Endothelial cell of umbilical vein (primary cell): Measurements from ENCODE around the gene ANAPC7. TPM values are rescaled to one million over a fixed set of nuclear protein-coding genes. Genes with fewer than 3 reads are reported as not detected.

Experiments
- BruUV-seq: library from RNA; stranded (reverse); fragments of 400-500 nt; replicated peaks from 2 replicates; lab custom pipeline; 2021; lab: Mats Ljungman, UMichigan
- CTCF ChIA-PET: fragments of 300-600, 350-600 bp; sonication (Branson Sonifier 250); formaldehyde crosslinking; loops from one replicate; lab custom pipeline; 2021; ENCODE audit warnings: antibody characterized with exemption, inconsistent platforms; lab: Charles Lee
- POLR2A ChIA-PET: fragments of 300-600, 350-600 bp; sonication (Branson Sonifier 250); formaldehyde crosslinking; loops from one replicate; lab custom pipeline; 2021; ENCODE audit warnings: antibody characterized with exemption, inconsistent platforms; lab: Charles Lee
- DNase-seq: peaks from one replicate; pipeline ENCODE4 v3.0.0-alpha.2; 2011; ENCODE audit warnings: low read depth, low spot score
- FAIRE-seq: peaks from 2 replicates; lab custom pipeline; 2011; peaks lifted over from hg19 to GRCh38; lab: Jason Lieb, UNC
- H2AFZ ChIP-seq: 2 replicates; pipeline ENCODE4 v1.6.0; 2012; ENCODE audit warnings: low read depth, low read length, control low read depth, inconsistent platforms
- H3K27ac ChIP-seq: 2 replicates; pipeline ENCODE4 v1.5.1; 2011; ENCODE audit warnings: low read depth, mild to moderate bottlenecking, control low read depth, low read length, moderate library complexity; ENCODE audit not compliant: insufficient read depth
- H3K27me3 ChIP-seq, 2 experiments: 2 replicates each; pipeline versions ENCODE4 v1.6.0 to v1.6.1; 2011; ENCODE audit warnings: low read length in 2 of 2, mixed read lengths in 1 of 2; ENCODE audit not compliant: control insufficient read depth in 2 of 2, insufficient read depth in 2 of 2
- H3K36me3 ChIP-seq, 2 experiments: 2 replicates in 1 of 2; 3 replicates in 1 of 2; pipeline ENCODE4 v1.5.1; 2011; ENCODE audit warnings: low read length in 2 of 2, mild to moderate bottlenecking in 1 of 2, moderate library complexity in 1 of 2; ENCODE audit not compliant: control insufficient read depth in 2 of 2, insufficient read depth in 2 of 2; ENCODE audit errors: extremely low read depth in 1 of 2
- H3K4me1 ChIP-seq: 3 replicates; pipeline ENCODE4 v1.5.1; 2011; ENCODE audit warnings: mild to moderate bottlenecking, low read length; ENCODE audit not compliant: control insufficient read depth, insufficient read depth; ENCODE audit errors: extremely low read depth
- H3K4me2 ChIP-seq: 2 replicates; pipeline ENCODE4 v1.6.1; 2011; ENCODE audit warnings: low read length, control low read depth, mixed read lengths; ENCODE audit not compliant: insufficient read depth
- H3K4me3 ChIP-seq, 3 experiments: fragments of 200-600 bp in 1 of 3; sonication (generic), shearing (Covaris generic) in 1 of 3; replicated peaks in 1 of 3; 2 replicates each; pipeline ENCODE4 v1.5.1; 2011 to 2016; ENCODE audit warnings: control low read depth in 3 of 3, low read length in 3 of 3, mild to moderate bottlenecking in 2 of 3, inconsistent platforms in 1 of 3, low read depth in 1 of 3, moderate library complexity in 1 of 3; ENCODE audit not compliant: insufficient read depth in 1 of 3
- H3K79me2 ChIP-seq: 2 replicates; pipeline ENCODE4 v1.6.0; 2012; ENCODE audit warnings: low read length, inconsistent platforms; ENCODE audit not compliant: control insufficient read depth, insufficient read depth
- H3K9ac ChIP-seq: replicated peaks from 2 replicates; pipeline ENCODE3; 2011; ENCODE audit warnings: low read length, control low read depth; ENCODE audit not compliant: insufficient read depth; ENCODE audit errors: extremely low read depth
- H3K9me1 ChIP-seq: replicated peaks from 3 replicates; pipeline ENCODE4 v1.6.0; 2011; ENCODE audit warnings: mild to moderate bottlenecking, low read length; ENCODE audit not compliant: control insufficient read depth, insufficient read depth; ENCODE audit errors: extremely low read depth
- H3K9me3 ChIP-seq: replicated peaks from 2 replicates; pipeline ENCODE4 v1.5.1; 2012; ENCODE audit warnings: low read length, inconsistent platforms; ENCODE audit not compliant: control insufficient read depth, insufficient read depth
- H4K20me1 ChIP-seq: replicated peaks from 2 replicates; pipeline ENCODE3; 2011; ENCODE audit warnings: mild to moderate bottlenecking, low read length; ENCODE audit not compliant: control insufficient read depth, insufficient read depth; ENCODE audit errors: extremely low read depth
- EZH2 ChIP-seq: IDR thresholded peaks from 2 replicates; pipeline ENCODE4 v1.6.1; 2012; ENCODE audit warnings: borderline replicate concordance, low read depth, mild to moderate bottlenecking, moderate library complexity, low read length, inconsistent platforms; ENCODE audit not compliant: severe bottlenecking
- FOS ChIP-seq: IDR thresholded peaks from 2 replicates; pipeline ENCODE4 v1.6.1; 2011; ENCODE audit warnings: mild to moderate bottlenecking, low read length, moderate library complexity, borderline replicate concordance; ENCODE audit not compliant: insufficient read depth
- GATA2 ChIP-seq: IDR thresholded peaks from 2 replicates; pipeline ENCODE4 v1.7.0; 2011; ENCODE audit warnings: low read depth, mild to moderate bottlenecking, moderate library complexity, mixed read lengths, low read length; ENCODE audit not compliant: insufficient read length, insufficient read depth
- JUN ChIP-seq: IDR thresholded peaks from 2 replicates; pipeline ENCODE4 v1.6.1; 2011; ENCODE audit warnings: borderline replicate concordance, low read depth; ENCODE audit not compliant: insufficient read length, insufficient read depth
- MYC ChIP-seq: IDR thresholded peaks from one replicate; pipeline ENCODE4 v1.6.1; 2011; ENCODE audit warnings: mild to moderate bottlenecking, low read depth, low read length
- POLR2A ChIP-seq: IDR thresholded peaks from 2 replicates; pipeline ENCODE4 v1.6.1; 2012; ENCODE audit warnings: low read depth, mild to moderate bottlenecking, control low read depth, low read length
- POLR2AphosphoS5 ChIP-seq: IDR thresholded peaks from 2 replicates; pipeline ENCODE4 v1.6.1; 2012; ENCODE audit warnings: low read depth, mild to moderate bottlenecking, control low read depth, low read length, moderate library complexity; ENCODE audit not compliant: insufficient read depth
- dilution Hi-C: fragments of 300-500 bp; cut with MboI; formaldehyde crosslinking; loops from one replicate; pipeline ENCODE4 v1.15.0; 2019; ENCODE audit warnings: low sequenced_read_pairs; ENCODE audit not compliant: extremely low pct_ligation_motif_present
- intact Hi-C: fragments of 100-400 bp; cut with micrococcal nuclease; formaldehyde crosslinking; loops from one replicate; pipeline ENCODE4 v1.10.0; 2022
- polyA plus RNA-seq, 4 experiments: library from polyadenylated mRNA; depleted of rRNA in 3 of 4; stranded (reverse) in 3 of 4; unstranded in 1 of 4; fragments of >200 nt; gene quantifications; 2 replicates each; pipeline versions ENCODE4 v1.2.1 to v1.2.3, GENCODE V29; 2011 to 2012; ENCODE audit warnings: missing spikeins in 1 of 4
- total RNA-seq: library from RNA; stranded (reverse); gene quantifications from 2 replicates; pipeline ENCODE4 v1.2.3, GENCODE V29; 2021
- TF ChIP-seq, protein P1 (sequence below): IDR thresholded peaks from 2 replicates; pipeline ENCODE4 v1.6.1; 2011; ENCODE audit not compliant: insufficient read depth, insufficient read length
- TF ChIP-seq, protein P2 (sequence below), 2 donors: IDR thresholded peaks; 1 replicate in 1 of 2; 2 replicates in 1 of 2; pipeline ENCODE4 v1.5.1; 2011; ENCODE audit warnings: low read length in 2 of 2, mild to moderate bottlenecking in 2 of 2, moderate library complexity in 2 of 2, control low read depth in 1 of 2, inconsistent platforms in 1 of 2, low read depth in 1 of 2; ENCODE audit not compliant: insufficient read depth in 1 of 2; ENCODE audit errors: extremely low read depth in 1 of 2

The ANAPC7 gene
- total and polyA plus RNA-seq, 2 donors (not counting 3 experiments of a cell fraction or from before 2014, with no cell fraction given), result 54.2 to 89.0 TPM

DNA sequence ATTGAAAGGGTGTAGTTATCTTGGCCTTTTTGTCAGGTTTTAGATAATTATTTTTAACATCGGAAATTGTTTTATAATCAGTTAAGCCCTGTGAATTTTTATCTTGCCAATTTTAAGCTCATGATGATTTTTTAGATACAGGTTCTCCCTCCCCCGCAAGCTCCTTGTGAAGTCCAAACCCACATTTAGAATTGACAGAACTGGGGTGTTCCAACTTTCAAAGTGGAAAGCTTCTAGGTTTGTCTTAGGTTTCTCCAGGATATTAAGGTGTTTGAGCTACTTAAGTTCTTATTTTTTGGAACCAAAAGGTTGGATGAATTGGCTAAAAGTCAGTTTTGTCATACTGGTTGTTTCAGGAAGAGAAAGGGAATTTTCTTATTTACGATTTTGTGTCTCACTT is 73.4 kb downstream of the ANAPC7 start:
- Histone ChIP-seq H3K9me1 (no peaks in the 10 kb centered on the region), H3K4me2 (no peak overlapping the region), H3K27ac (no peak overlapping the region), H2AFZ (no peak overlapping the region), H3K9me3 (no peaks in the 10 kb centered on the region), H3K9ac (no peak overlapping the region), H3K4me1 (no peaks in the 10 kb centered on the region), H3K79me2 (peaks cover 74% of the 10 kb centered on the region), H3K36me3 (peaks cover 27 to 33% of the 10 kb centered on the region in 2 experiments), H3K27me3 (no peaks in the 10 kb centered on the region), H4K20me1 (no peaks in the 10 kb centered on the region), H3K4me3 (no peak overlapping the region)
- no TSS peak for BruUV-seq
- FAIRE-seq (no peak), DNase-seq (no peak)
- ChIA-PET POLR2A (interaction anchor here (0.5 kb wide), 1 partner anchor 45 kb away, joined by 7 read pairs; no protein-coding TSS in a partner anchor), CTCF (interaction anchor here (1.4 to 2.1 kb wide), 4 partner anchors 9 to 102 kb away, joined by 4 to 7 read pairs (median 4); no protein-coding TSS in a partner anchor)
- dilution Hi-C loops, result no loop called here
- no peak for TF ChIP-seq FOS
- no peak for TF ChIP-seq GATA2
- TF ChIP-seq POLR2AphosphoS5, result no peak
- no peak for TF ChIP-seq MYC
- TF ChIP-seq EZH2, result no peak
- TF ChIP-seq, protein P1, sequence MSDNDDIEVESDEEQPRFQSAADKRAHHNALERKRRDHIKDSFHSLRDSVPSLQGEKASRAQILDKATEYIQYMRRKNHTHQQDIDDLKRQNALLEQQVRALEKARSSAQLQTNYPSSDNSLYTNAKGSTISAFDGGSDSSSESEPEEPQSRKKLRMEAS, result no peak
- TF ChIP-seq JUN, result no peak
- no peak for TF ChIP-seq POLR2A
- TF ChIP-seq, protein P2, sequence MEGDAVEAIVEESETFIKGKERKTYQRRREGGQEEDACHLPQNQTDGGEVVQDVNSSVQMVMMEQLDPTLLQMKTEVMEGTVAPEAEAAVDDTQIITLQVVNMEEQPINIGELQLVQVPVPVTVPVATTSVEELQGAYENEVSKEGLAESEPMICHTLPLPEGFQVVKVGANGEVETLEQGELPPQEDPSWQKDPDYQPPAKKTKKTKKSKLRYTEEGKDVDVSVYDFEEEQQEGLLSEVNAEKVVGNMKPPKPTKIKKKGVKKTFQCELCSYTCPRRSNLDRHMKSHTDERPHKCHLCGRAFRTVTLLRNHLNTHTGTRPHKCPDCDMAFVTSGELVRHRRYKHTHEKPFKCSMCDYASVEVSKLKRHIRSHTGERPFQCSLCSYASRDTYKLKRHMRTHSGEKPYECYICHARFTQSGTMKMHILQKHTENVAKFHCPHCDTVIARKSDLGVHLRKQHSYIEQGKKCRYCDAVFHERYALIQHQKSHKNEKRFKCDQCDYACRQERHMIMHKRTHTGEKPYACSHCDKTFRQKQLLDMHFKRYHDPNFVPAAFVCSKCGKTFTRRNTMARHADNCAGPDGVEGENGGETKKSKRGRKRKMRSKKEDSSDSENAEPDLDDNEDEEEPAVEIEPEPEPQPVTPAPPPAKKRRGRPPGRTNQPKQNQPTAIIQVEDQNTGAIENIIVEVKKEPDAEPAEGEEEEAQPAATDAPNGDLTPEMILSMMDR (IDR thresholded peaks at IDR 0.05; ENCODE audit: extremely low read depth in 1 of 2, insufficient read depth in 1 of 2, low read depth in 1 of 2, low read length in 2 of 2), result no peak
- intact Hi-C loops, result no loop called here
